ENCODE measurements around the gene SLC39A2.

Gene SLC39A2

GRCh38 chr14:21050597-21050996, 51.5 kb downstream of the SLC39A2 start:
- DNase-seq, result no peak

Data from CD4-positive, alpha-beta T cell treated with Interleukin-4 for 1 hour (primary cell).